HepG2 (cell line): ENCODE data around the gene KLC4. TPM values are rescaled to one million over a fixed set of nuclear protein-coding genes. Genes with fewer than 3 reads are reported as not detected.

Experiments used
- ATAC-seq: fragments of 200-7000 bp; cut with Tn5 transposase; 3 replicates; pipeline ENCODE4 v1.9.1; 2020; ENCODE audit warnings: mild to moderate bottlenecking, moderate library complexity
- BruUV-seq: library from RNA; stranded (reverse); fragments of 400-500 nt; replicated peaks from 2 replicates; lab custom pipeline; 2021; lab: Mats Ljungman, UMichigan
- CTCF ChIA-PET: fragments of 300-600 bp; formaldehyde crosslinking; extraction: SDS; loops from one replicate; lab custom pipeline; 2021; ENCODE audit warnings: low total read pairs, inconsistent platforms, low intra/inter-chr PET ratio; lab: Yijun Ruan, JAX
- POLR2A ChIA-PET: fragments of 350-600 bp; sonication (Branson Sonifier 250); formaldehyde crosslinking; loops from one replicate; lab custom pipeline; 2020; ENCODE audit warnings: antibody characterized with exemption, inconsistent platforms; lab: Yijun Ruan, JAX
- DNase-seq: peaks from one replicate; pipeline ENCODE4 v3.0.0-alpha.2; 2015; ENCODE audit warnings: low spot score
- FAIRE-seq: peaks from 3 replicates; lab custom pipeline; 2011; peaks lifted over from hg19 to GRCh38; lab: Jason Lieb, UNC
- H2AFZ ChIP-seq: one replicate; pipeline ENCODE4 v1.6.1; 2011; ENCODE audit warnings: low read length, inconsistent platforms
- H3K27ac ChIP-seq: fragments of 300-600 bp; 3 replicates; pipeline ENCODE4 v1.8.0; 2011; ENCODE audit warnings: mixed run types, mild to moderate bottlenecking, mixed read lengths, low read length, inconsistent platforms; ENCODE audit not compliant: insufficient read depth; ENCODE audit errors: extremely low read length
- H3K27me3 ChIP-seq, 2 experiments: fragments of 200-600 bp in 1 of 2; 2 replicates in 1 of 2; 3 replicates in 1 of 2; pipeline versions ENCODE4 v1.6.0 to v1.8.0; 2011; ENCODE audit warnings: low read length in 2 of 2, mild to moderate bottlenecking in 2 of 2, moderate library complexity in 2 of 2, inconsistent platforms in 1 of 2; ENCODE audit not compliant: insufficient read depth in 2 of 2, control insufficient read depth in 1 of 2
- H3K36me3 ChIP-seq, 2 experiments: fragments of 200-600 bp in 1 of 2; replicated peaks in 1 of 2; 2 replicates in 1 of 2; 3 replicates in 1 of 2; pipeline versions ENCODE4 v1.5.1 to v1.8.0; 2011; ENCODE audit warnings: low read length in 2 of 2, inconsistent platforms in 1 of 2; ENCODE audit not compliant: insufficient read depth in 2 of 2, control insufficient read depth in 1 of 2
- H3K4me1 ChIP-seq: 2 replicates; pipeline ENCODE4 v1.5.1; 2012; ENCODE audit warnings: low read length, inconsistent platforms; ENCODE audit not compliant: insufficient read depth
- H3K4me2 ChIP-seq: 2 replicates; pipeline ENCODE4 v1.6.0; 2011; ENCODE audit warnings: low read depth, low read length, inconsistent platforms
- H3K4me3 ChIP-seq, 3 experiments: fragments of 200-600 bp in 1 of 3; sonication (generic), shearing (Covaris generic) in 1 of 3; replicated peaks in 1 of 3; 2 replicates each; pipeline ENCODE4 v1.5.1; 2011 to 2016; ENCODE audit warnings: low read length in 3 of 3, inconsistent platforms in 2 of 3, low read depth in 2 of 3, mild to moderate bottlenecking in 2 of 3, control low read depth in 1 of 3, mixed read lengths in 1 of 3; ENCODE audit not compliant: insufficient read depth in 1 of 3
- H3K79me2 ChIP-seq: one replicate; pipeline ENCODE4 v1.6.1; 2011; ENCODE audit warnings: low read length, inconsistent platforms; ENCODE audit not compliant: insufficient read depth
- H3K9ac ChIP-seq: 2 replicates; pipeline ENCODE4 v1.6.0; 2011; ENCODE audit warnings: mild to moderate bottlenecking, low read depth, low read length, inconsistent platforms; ENCODE audit not compliant: insufficient read depth
- H3K9me3 ChIP-seq: 2 replicates; pipeline ENCODE4 v1.5.1; 2012; ENCODE audit warnings: mild to moderate bottlenecking, low read length
- H4K20me1 ChIP-seq: 2 replicates; pipeline ENCODE4 v1.6.0; 2011; ENCODE audit warnings: inconsistent platforms, mild to moderate bottlenecking, low read length, moderate library complexity; ENCODE audit not compliant: insufficient read depth
- AGO2 ChIP-seq: fragments of 200-400 bp; formaldehyde crosslinking; optimal IDR thresholded peaks from 2 replicates; pipeline ENCODE3; 2017; ENCODE audit warnings: mild to moderate bottlenecking, low read depth, low read length, moderate library complexity
- DRAP1 ChIP-seq: IDR thresholded peaks from 2 replicates; pipeline ENCODE4 v1.6.1; 2016; ENCODE audit warnings: missing genetic modification reagents, missing compliant biosample characterization
- FLYWCH1 ChIP-seq: sonication (generic); formaldehyde crosslinking; IDR thresholded peaks from 2 replicates; pipeline ENCODE4 v1.8.1; 2023; ENCODE audit warnings: mild to moderate bottlenecking, missing genetic modification reagents
- FOXJ3 ChIP-seq: sonication (generic); formaldehyde crosslinking; IDR thresholded peaks from 2 replicates; pipeline ENCODE4 v1.4.0; 2020; ENCODE audit warnings: missing genetic modification reagents, mild to moderate bottlenecking, borderline replicate concordance
- JUNB ChIP-seq: sonication (generic); formaldehyde crosslinking; IDR thresholded peaks from 2 replicates; pipeline ENCODE4 v1.8.0; 2022; ENCODE audit warnings: missing genetic modification reagents, mild to moderate bottlenecking, borderline replicate concordance
- MEIS2 ChIP-seq: sonication (generic); formaldehyde crosslinking; IDR thresholded peaks from 2 replicates; pipeline ENCODE4 v1.9.0; 2021; ENCODE audit warnings: mild to moderate bottlenecking, missing genetic modification reagents
- RBFOX2 ChIP-seq: fragments of 200-400 bp; formaldehyde crosslinking; IDR thresholded peaks from 2 replicates; pipeline ENCODE4 v1.6.1; 2017; ENCODE audit warnings: low read depth, mild to moderate bottlenecking, low read length
- RFX3 ChIP-seq: IDR thresholded peaks from 2 replicates; pipeline ENCODE4 v1.6.1; 2016; ENCODE audit warnings: missing biosample characterization, missing genetic modification reagents
- UBTF ChIP-seq: sonication (generic); formaldehyde crosslinking; IDR thresholded peaks from 2 replicates; pipeline ENCODE4 v1.4.0; 2020; ENCODE audit warnings: mild to moderate bottlenecking, missing genetic modification reagents
- ZBTB7B ChIP-seq: sonication (generic); formaldehyde crosslinking; IDR thresholded peaks from 2 replicates; pipeline ENCODE4 v1.4.0; 2020; ENCODE audit warnings: missing genetic modification reagents
- ZKSCAN1 ChIP-seq: fragments of 150-350 bp; IDR thresholded peaks from 2 replicates; pipeline ENCODE4 v1.6.1; 2014; ENCODE audit warnings: low read length
- ZNF281 ChIP-seq: sonication (generic); formaldehyde crosslinking; IDR thresholded peaks from 2 replicates; pipeline ENCODE4 v1.4.0; 2020; ENCODE audit warnings: missing genetic modification reagents, borderline replicate concordance
- ZNF687 ChIP-seq: sonication (generic); formaldehyde crosslinking; IDR thresholded peaks from 2 replicates; pipeline ENCODE4 v1.5.1; 2020; ENCODE audit warnings: mild to moderate bottlenecking, missing genetic modification reagents, moderate library complexity
- WGBS: methylation state at CpG from one replicate; pipeline ENCODE4 v1.1.6; 2017; ENCODE audit warnings: low lambda C conversion rate; 5-methylcytosine and 5-hydroxymethylcytosine counted together
- in situ Hi-C: cut with HindIII; loops from 2 replicates; pipeline ENCODE4 v1.10.0; 2017; ENCODE audit warnings: low pct_unique_long_range_greater_than_20kb; ENCODE audit not compliant: extremely low pct_ligation_motif_present
- intact Hi-C: fragments of 100-400 bp; cut with micrococcal nuclease; formaldehyde crosslinking; loops from one replicate; pipeline ENCODE4 v1.10.0; 2022; ENCODE audit not compliant: unreplicated experiment
- polyA plus RNA-seq, 8 experiments: library from polyadenylated mRNA; depleted of rRNA in 3 of 8; stranded (reverse) in 7 of 8; unstranded in 1 of 8; fragments of >200 nt; fragmentation: Illumina TruSeq in 4 of 8; extraction: Trizol in 4 of 8; gene quantifications; 2 replicates each; pipeline versions ENCODE4 v1.2.1 to v1.2.3, GENCODE V29; 2011 to 2016; ENCODE audit warnings: low read depth in 4 of 8, missing spikeins in 1 of 8, mixed read lengths in 1 of 8; ENCODE audit not compliant: insufficient read depth in 1 of 8
- total RNA-seq, 5 experiments: library from RNA; depleted of rRNA; stranded (reverse); fragments of >200 nt; fragmentation: Illumina TruSeq; extraction: Trizol; gene quantifications; 2 replicates each; pipeline ENCODE4 v1.2.3, GENCODE V29; 2016; ENCODE audit warnings: low read depth in 1 of 5

Gene KLC4
- total and polyA plus RNA-seq, 2 of the 13 experiments (the other 11 are each of a cell fraction or from before 2014, with no cell fraction given) = 45.4 to 70.4 TPM

GRCh38 chr6:43035495-43036194 is 23.8 kb upstream of the KLC4 start:
- Histone ChIP-seq H3K79me2 (no peaks in the 10 kb centered on the region), H3K27ac (peak overlapping the region; percentile 39), H3K9ac (no peak overlapping the region), H3K9me3 (no peaks in the 10 kb centered on the region), H3K36me3 (peaks cover 27 to 55% of the 10 kb centered on the region in 2 experiments), H3K27me3 (no peaks in the 10 kb centered on the region), H3K4me1 (peaks cover 12% of the 10 kb centered on the region), H3K4me3 (peak overlapping the region in 1 of 3 experiments; percentile 3; a peak in 1 of 6 replicates), H2AFZ (no peak overlapping the region), H4K20me1 (peaks cover 3% of the 10 kb centered on the region; the same call in 1 of the 2 replicates), H3K4me2 (peak overlapping the region; percentile 41)
- POLR2A ChIA-PET = interaction anchor here (1.4 to 5.2 kb wide), 6 partner anchors 15 to 51 kb away, joined by 3 to 41 read pairs (median 16); partner anchors contain the start of genes CUL7, KLC4, KLHDC3 and MEA1
- WGBS = 45% methylated on average over 4 of the region's 4 CpGs
- DNase-seq (no peak), ATAC-seq (peak; percentile 86), FAIRE-seq (peak; percentile 68)
- BruUV-seq = TSS peak; percentile 24
- in situ Hi-C loops (no loop called here), intact Hi-C loops (loop anchor here (1.0 kb wide), 1 partner anchor 26 kb away; no protein-coding TSS in a partner anchor)
- CTCF ChIA-PET = interaction anchor here (0.8 kb wide), 1 partner anchor 108 kb away, joined by 3 read pairs; no protein-coding TSS in a partner anchor
- TF ChIP-seq MEIS2 (CRISPR knock-in tag) (peak; percentile 91), FLYWCH1 (CRISPR knock-in tag) (no peak), RFX3 (CRISPR knock-in tag) (no peak), FOXJ3 (CRISPR knock-in tag) (no peak), AGO2 (peak; percentile 72), ZNF687 (peak; percentile 71), JUNB (CRISPR knock-in tag) (no peak), ZNF281 (no peak), ZBTB7B (0 out of 2 replicates have a peak, but pooled peaks have one; percentile 30), ZKSCAN1 (no peak), DRAP1 (CRISPR knock-in tag) (0 out of 2 replicates have a peak, but pooled peaks have one; percentile 12), RBFOX2 (0 out of 2 replicates have a peak, but pooled peaks have one; percentile 36), UBTF (CRISPR knock-in tag) (peak; percentile 30)
